Pancreas (tissue), 10 donors: ENCODE data around the gene FOXC2. TPM values are rescaled to one million over a fixed set of nuclear protein-coding genes. Genes with fewer than 3 reads are reported as not detected.

Experiments used
- ATAC-seq, 4 donors: fragments of 200-7000 bp; cut with Tn5 transposase; one replicate each; pipeline versions ENCODE4 v1.8.0 to v1.9.1; 2020; ENCODE audit warnings: mild to moderate bottlenecking in 4 of 4, moderate library complexity in 4 of 4
- DNase-seq, 6 donors: peaks; one replicate each; pipeline ENCODE4 v3.0.0-alpha.2; 2020
- FAIRE-seq: peaks from 2 replicates; lab custom pipeline; 2012; peaks lifted over from hg19 to GRCh38; lab: Jason Lieb, UNC
- H3K27ac ChIP-seq, 4 donors: fragments of 200-600 bp; sonication (generic); 1 replicate in 3 of 4; 2 replicates in 1 of 4; pipeline versions ENCODE4 v1.5.0 to v1.8.0; 2020
- H3K27me3 ChIP-seq, 4 donors: fragments of 200-600 bp; one replicate each; pipeline ENCODE4 v1.8.0; 2021
- H3K36me3 ChIP-seq, 3 donors: fragments of 200-600 bp; sonication (generic) in 1 of 3; one replicate each; pipeline versions ENCODE4 v1.5.0 to v1.8.0; 2020 to 2021
- H3K4me1 ChIP-seq, 3 donors: fragments of 200-600 bp; one replicate each; pipeline ENCODE4 v1.8.0; 2021
- H3K4me3 ChIP-seq, 4 donors: fragments of 200-600 bp; sonication (generic) in 2 of 4; one replicate each; pipeline versions ENCODE4 v1.5.0 to v1.8.0; 2020 to 2021
- H3K9me3 ChIP-seq, 4 donors: fragments of 200-600 bp; one replicate each; pipeline ENCODE4 v1.8.0; 2021
- WGBS, 2 donors: extraction: QIAGEN DNeasy Blood & Tissue Kit; methylation state at CpG; one replicate each; pipeline ENCODE4 v1.1.7; 2013; 5-methylcytosine and 5-hydroxymethylcytosine counted together
- intact Hi-C, 3 donors: fragments of 100-400 bp; cut with DNase I; formaldehyde crosslinking; loops; one replicate each; pipeline versions ENCODE4 v1.11.1 to v1.14.2; 2022
- polyA plus RNA-seq, 2 donors: library from polyadenylated mRNA; stranded (reverse); fragments of 200-250 nt; gene quantifications; one replicate each; pipeline ENCODE4 v1.2.3, GENCODE V29; 2013
- total RNA-seq, 6 donors: library from RNA; stranded (reverse); fragmentation: NEBNext Ultra II Directional in 4 of 6; extraction: Animal tissue kit (Norgen Biotek cat#: 25700) in 4 of 6; gene quantifications; one replicate each; pipeline versions ENCODE4 v1.2.1 to v1.2.4, GENCODE V29; 2021 to 2023
- TF ChIP-seq, protein P1 (sequence below), 4 donors: fragments of 200-600 bp; sonication (generic) in 3 of 4; IDR thresholded peaks; one replicate each; pipeline versions ENCODE4 v1.5.0 to v1.8.0; 2021; ENCODE audit warnings: antibody characterized with exemption in 4 of 4
- donor health status: healthy with polysubstance abuse.
- donor health status: DM: no; HTN: no; CAD: no; lungs with moderate emphysema.
- donor health status: DM: no; HTN: no; CAD: no.
- donor health status: control.
- donor health status: control.
- donor health status: Bipolar disorder and iron deficiency.
- donor health status: DM: yes; HTN: yes; CAD: no.
- donor health status: DM: no; HTN: no; CAD: no.
- donor health status: DM: no; HTN: no; CAD: no.
- donor health status: DM: yes; HTN: yes; CAD: no.

FOXC2 gene
- total and polyA plus RNA-seq, 8 donors: 0.06 to 0.23 (median 0.17) TPM; not detected in 3

DNA sequence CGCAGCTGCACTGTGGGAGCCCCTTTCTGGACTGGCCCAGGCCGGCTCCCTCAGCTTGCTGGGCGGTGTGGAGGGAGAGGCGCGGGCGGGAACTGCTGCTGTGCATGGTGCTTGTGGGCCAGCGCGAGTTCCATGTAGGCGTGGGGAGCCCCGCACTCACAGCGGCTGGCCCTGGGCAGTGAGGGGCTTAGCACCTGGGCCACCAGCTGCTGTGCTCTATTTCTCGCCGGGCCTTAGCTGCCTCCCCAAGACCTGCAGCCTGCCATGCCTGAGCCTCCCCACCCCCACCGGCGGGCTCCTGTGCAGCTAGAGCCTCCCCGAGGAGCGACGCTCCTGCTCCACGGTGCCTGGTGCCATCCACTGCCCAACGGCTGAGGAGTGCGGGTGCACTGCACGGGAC lies 13.3 kb upstream of the FOXC2 start:
- Histone ChIP-seq H3K36me3 (peaks cover 0 to 6% (median 0%) of the 10 kb centered on the region in 3 donors), H3K27ac (no peak overlapping the region), H3K27me3 (peaks cover 0 to under 1% (median 0%) of the 10 kb centered on the region in 4 donors), H3K4me1 (peaks cover 0 to 5% (median 3%) of the 10 kb centered on the region in 3 donors), H3K4me3 (no peak overlapping the region), H3K9me3 (no peaks in the 10 kb centered on the region)
- ATAC-seq (no peak), FAIRE-seq (no peak), DNase-seq (no peak)
- intact Hi-C loops: no loop called here
- 92 to 95% methylated on average over 22 of the region's 22 CpGs for WGBS, 2 donors
- TF ChIP-seq, protein P1, sequence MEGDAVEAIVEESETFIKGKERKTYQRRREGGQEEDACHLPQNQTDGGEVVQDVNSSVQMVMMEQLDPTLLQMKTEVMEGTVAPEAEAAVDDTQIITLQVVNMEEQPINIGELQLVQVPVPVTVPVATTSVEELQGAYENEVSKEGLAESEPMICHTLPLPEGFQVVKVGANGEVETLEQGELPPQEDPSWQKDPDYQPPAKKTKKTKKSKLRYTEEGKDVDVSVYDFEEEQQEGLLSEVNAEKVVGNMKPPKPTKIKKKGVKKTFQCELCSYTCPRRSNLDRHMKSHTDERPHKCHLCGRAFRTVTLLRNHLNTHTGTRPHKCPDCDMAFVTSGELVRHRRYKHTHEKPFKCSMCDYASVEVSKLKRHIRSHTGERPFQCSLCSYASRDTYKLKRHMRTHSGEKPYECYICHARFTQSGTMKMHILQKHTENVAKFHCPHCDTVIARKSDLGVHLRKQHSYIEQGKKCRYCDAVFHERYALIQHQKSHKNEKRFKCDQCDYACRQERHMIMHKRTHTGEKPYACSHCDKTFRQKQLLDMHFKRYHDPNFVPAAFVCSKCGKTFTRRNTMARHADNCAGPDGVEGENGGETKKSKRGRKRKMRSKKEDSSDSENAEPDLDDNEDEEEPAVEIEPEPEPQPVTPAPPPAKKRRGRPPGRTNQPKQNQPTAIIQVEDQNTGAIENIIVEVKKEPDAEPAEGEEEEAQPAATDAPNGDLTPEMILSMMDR (IDR thresholded peaks at IDR 0.05): no peak

DNA sequence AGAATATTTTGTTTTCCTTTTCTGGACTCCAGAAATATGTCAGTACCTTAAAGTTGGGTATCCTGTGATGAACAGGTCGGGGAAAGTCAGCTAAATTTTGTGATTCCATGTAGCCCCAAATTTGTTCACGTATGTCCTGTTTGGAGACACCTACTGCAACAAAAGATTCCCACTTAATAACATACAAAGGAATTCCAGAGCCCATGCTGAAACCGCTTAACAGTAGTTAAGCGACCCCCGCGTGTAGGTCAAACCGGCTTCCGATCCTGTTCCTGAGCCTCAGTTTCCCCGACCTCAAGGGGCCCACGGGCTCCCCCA lies 12.1 kb upstream of the FOXC2 start:
- peaks cover 0 to 9% (median 0%) of the 10 kb centered on the region in 4 donors for H3K27me3 ChIP-seq
- DNase-seq (no peak), ATAC-seq (no peak), FAIRE-seq (no peak)
- peak overlapping the region; percentile 87 to 98 (median 94) for H3K4me3 ChIP-seq
- TF ChIP-seq, protein P1 (IDR thresholded peaks at IDR 0.05): no peak
- 3 to 4% methylated on average over 10 of the region's 10 CpGs for WGBS, 2 donors
- peaks cover 0 to 6% (median 0%) of the 10 kb centered on the region in 3 donors for H3K36me3 ChIP-seq
- no peaks in the 10 kb centered on the region for H3K9me3 ChIP-seq
- H3K27ac ChIP-seq: peak overlapping the region; percentile 55 to 85 (median 70)
- peaks cover 0 to 5% (median 3%) of the 10 kb centered on the region in 3 donors for H3K4me1 ChIP-seq
- intact Hi-C loops: no loop called here

DNA sequence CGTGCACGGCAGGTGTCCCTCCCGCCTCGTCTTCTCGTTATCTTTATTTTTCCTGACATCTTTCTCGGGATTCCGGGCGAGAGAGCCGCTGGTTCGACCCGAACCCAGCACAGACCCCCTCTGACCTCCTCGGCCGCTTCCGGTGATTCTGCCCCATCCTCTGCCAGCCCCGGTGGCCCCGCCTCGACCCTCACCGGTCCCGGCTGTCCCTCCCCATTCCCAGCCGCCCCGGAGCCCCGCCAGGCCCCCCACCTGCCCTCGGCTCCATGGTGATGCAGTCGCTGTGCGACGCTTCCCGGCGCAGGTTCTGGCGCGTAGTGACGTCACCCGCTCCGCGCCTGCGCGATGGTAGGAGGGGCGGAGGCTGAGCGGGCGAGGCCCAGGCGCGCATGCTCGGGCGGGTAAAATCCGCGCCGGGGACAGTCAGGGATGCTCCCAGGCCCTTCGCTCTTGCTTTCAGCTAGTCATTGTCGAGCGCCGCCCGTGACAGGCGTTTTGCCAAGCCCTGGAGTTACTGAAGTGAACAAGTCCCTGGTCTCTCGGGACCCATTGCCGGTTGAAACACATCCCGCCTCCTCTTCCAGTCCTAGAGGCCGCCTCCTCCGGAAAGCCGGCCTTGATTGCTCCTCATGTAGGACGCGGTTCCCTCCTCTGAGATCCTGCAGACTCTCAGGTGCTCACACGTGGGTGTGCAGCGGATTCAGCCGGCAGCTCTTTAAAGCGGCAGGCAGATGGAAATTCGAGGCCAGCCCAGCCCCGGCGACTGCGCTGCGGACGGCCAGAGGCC lies 11.5 kb upstream of the FOXC2 start, which contains the start of gene MTHFSD:
TSS of gene MTHFSD (minus strand) at position 319 of the 787 bp plus-strand sequence. CDS start at position 268, 51 bp downstream.
- 2 to 3% methylated on average over 69 to 70 of the region's 70 CpGs for WGBS, 2 donors
- ATAC-seq: peak; percentile 98 to 100 (median 99)
- peak within 1 kb of the TSS; percentile 87 to 98 (median 94) for H3K4me3 ChIP-seq
- peaks cover 0 to 5% (median 3%) of the 10 kb centered on the region in 3 donors for H3K4me1 ChIP-seq
- intact Hi-C loops: no loop called here
- peak within 1 kb of the TSS; percentile 55 to 85 (median 70) for H3K27ac ChIP-seq
- peaks cover 0 to 9% (median 0%) of the 10 kb centered on the region in 4 donors for H3K27me3 ChIP-seq
- peak; percentile 88 to 100 (median 96) for DNase-seq
- peaks cover 0 to 6% (median 0%) of the 10 kb centered on the region in 3 donors for H3K36me3 ChIP-seq
- H3K9me3 ChIP-seq: no peaks in the 10 kb centered on the region
- no peak for FAIRE-seq
- TF ChIP-seq, protein P1 (IDR thresholded peaks at IDR 0.05): no peak

DNA sequence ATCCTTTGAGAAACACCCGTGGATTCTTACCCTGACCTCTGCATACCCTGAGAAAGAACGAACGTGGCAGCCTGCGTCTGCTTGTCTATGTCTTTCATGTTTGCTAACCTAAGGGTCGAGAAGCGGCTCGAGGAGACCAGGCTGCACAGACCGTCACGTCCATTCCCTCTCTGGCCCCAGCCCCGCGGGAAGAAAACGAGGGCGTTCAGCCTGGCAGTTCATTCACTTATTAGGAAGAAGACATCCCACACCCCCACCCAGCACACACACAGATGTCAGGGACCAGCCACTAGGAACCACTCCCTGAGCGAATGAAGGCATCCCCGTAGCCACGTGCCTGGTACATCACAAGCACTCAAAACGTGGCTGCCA lies 10.9 kb upstream of the FOXC2 start:
- FAIRE-seq: no peak
- no peak overlapping the region for H3K27ac ChIP-seq
- H3K4me3 ChIP-seq: peak overlapping the region; percentile 87 to 98 (median 94)
- intact Hi-C loops: no loop called here
- ATAC-seq: peak in 1 of 4 donors; percentile 11
- no peaks in the 10 kb centered on the region for H3K9me3 ChIP-seq
- 16 to 18% methylated on average over 17 of the region's 17 CpGs for WGBS, 2 donors
- TF ChIP-seq, protein P1 (IDR thresholded peaks at IDR 0.05): no peak
- no peak for DNase-seq
- peaks cover 0 to 6% (median 0%) of the 10 kb centered on the region in 3 donors for H3K36me3 ChIP-seq
- peaks cover 0 to 5% (median 3%) of the 10 kb centered on the region in 3 donors for H3K4me1 ChIP-seq
- H3K27me3 ChIP-seq: peaks cover 0 to 9% (median 0%) of the 10 kb centered on the region in 4 donors
